OCI-LY3 (cell line): ENCODE data around the gene DCAF4.

Experiments used
- H2AFZ ChIP-seq: fragments of 200-600, 300-600 bp; shearing (Covaris generic); 2 replicates; pipeline ENCODE4 v1.6.0; 2014; ENCODE audit warnings: antibody characterized with exemption, low read depth, low read length
- H3K27ac ChIP-seq: fragments of 200-600, 300-600 bp; sonication (generic); 2 replicates; pipeline ENCODE4 v1.5.1; 2014; ENCODE audit warnings: mild to moderate bottlenecking, low read length, moderate library complexity, mixed read lengths
- H3K27me3 ChIP-seq: fragments of 200-600, 300-600 bp; sonication (generic); 2 replicates; pipeline ENCODE4 v1.6.1; 2014; ENCODE audit warnings: low read depth, low read length, mixed read lengths
- H3K36me3 ChIP-seq: fragments of 200-600, 300-600 bp; sonication (generic); replicated peaks from 2 replicates; pipeline ENCODE3; 2014; ENCODE audit warnings: low read depth, low read length, mixed read lengths
- H3K4me1 ChIP-seq: fragments of 300-600, 200-600 bp; sonication (generic); 2 replicates; pipeline ENCODE4 v1.6.1; 2014; ENCODE audit warnings: low read length, mixed read lengths
- H3K4me2 ChIP-seq: fragments of 200-600, 300-600 bp; sonication (generic); 2 replicates; pipeline ENCODE4 v1.6.1; 2014; ENCODE audit warnings: low read length, mixed read lengths
- H3K4me3 ChIP-seq: fragments of 300-600, 200-600 bp; sonication (generic); 2 replicates; pipeline ENCODE4 v1.5.1; 2014; ENCODE audit warnings: antibody characterized with exemption, mild to moderate bottlenecking, low read length, moderate library complexity
- H3K79me2 ChIP-seq: fragments of 300-600, 200-600 bp; shearing (Covaris generic); 2 replicates; pipeline ENCODE4 v1.6.1; 2014; ENCODE audit warnings: mild to moderate bottlenecking, low read length, mixed read lengths
- H3K9ac ChIP-seq: fragments of 300-600, 200-600 bp; shearing (Covaris generic); 2 replicates; pipeline ENCODE4 v1.6.0; 2014; ENCODE audit warnings: mild to moderate bottlenecking, low read length, moderate library complexity
- H3K9me3 ChIP-seq: fragments of 200-600, 300-600 bp; shearing (Covaris generic); 2 replicates; pipeline ENCODE4 v1.6.1; 2014; ENCODE audit warnings: low read length, mixed read lengths; ENCODE audit not compliant: insufficient read depth
- H4K20me1 ChIP-seq: fragments of 200-600, 300-600 bp; sonication (generic); 2 replicates; pipeline ENCODE4 v1.6.1; 2016; ENCODE audit warnings: low read length, mixed read lengths; ENCODE audit not compliant: insufficient read depth
- CTCF ChIP-seq: fragments of 200-600, 300-600 bp; sonication (generic); IDR thresholded peaks from 2 replicates; pipeline ENCODE4 v1.5.1; 2014; ENCODE audit warnings: antibody characterized with exemption, low read length, low read depth
- EZH2phosphoT487 ChIP-seq: fragments of 200-600 bp; shearing (Covaris generic); IDR thresholded peaks from 2 replicates; pipeline ENCODE4 v1.6.1; 2018; ENCODE audit warnings: antibody characterized with exemption, mixed run types, low read depth

Gene DCAF4

GRCh38 chr14:72974661-72975060 lies 48.4 kb downstream of the DCAF4 start:
- peaks cover 14% of the 10 kb centered on the region for H3K36me3 ChIP-seq
- no peaks in the 10 kb centered on the region for H3K9me3 ChIP-seq
- no peak overlapping the region for H3K27ac ChIP-seq
- no peak overlapping the region for H3K9ac ChIP-seq
- no peaks in the 10 kb centered on the region for H3K79me2 ChIP-seq
- no peaks in the 10 kb centered on the region for H4K20me1 ChIP-seq
- H3K27me3 ChIP-seq, result no peaks in the 10 kb centered on the region
- H2AFZ ChIP-seq, result no peak overlapping the region
- no peak for TF ChIP-seq CTCF
- TF ChIP-seq EZH2phosphoT487, result no peak
- H3K4me3 ChIP-seq, result no peak overlapping the region
- no peak overlapping the region for H3K4me2 ChIP-seq
- no peaks in the 10 kb centered on the region for H3K4me1 ChIP-seq

- Histone ChIP-seq H3K4me2 (no peak overlapping the region), H2AFZ (no peak overlapping the region), H3K4me3 (no peak overlapping the region), H3K27ac (no peak overlapping the region), H4K20me1 (no peaks in the 10 kb centered on the region), H3K36me3 (peaks cover 14% of the 10 kb centered on the region), H3K9me3 (no peaks in the 10 kb centered on the region), H3K27me3 (no peaks in the 10 kb centered on the region), H3K79me2 (no peaks in the 10 kb centered on the region), H3K9ac (no peak overlapping the region), H3K4me1 (no peaks in the 10 kb centered on the region)
- TF ChIP-seq EZH2phosphoT487 (no peak), CTCF (peak; percentile 17; the same call in 1 of the 2 replicates)
These were observed 49.5 kb downstream of the DCAF4 start for GRCh38 chr14:72975770-72976169.

GRCh38 chr14:72978856-72979255 lies 52.6 kb downstream of the DCAF4 start:
- H3K36me3 ChIP-seq, result peaks cover 16% of the 10 kb centered on the region
- no peak overlapping the region for H2AFZ ChIP-seq
- no peak overlapping the region for H3K27ac ChIP-seq
- no peaks in the 10 kb centered on the region for H4K20me1 ChIP-seq
- H3K9me3 ChIP-seq, result no peaks in the 10 kb centered on the region
- no peak overlapping the region for H3K9ac ChIP-seq
- H3K27me3 ChIP-seq, result no peaks in the 10 kb centered on the region
- no peak overlapping the region for H3K4me2 ChIP-seq
- H3K4me3 ChIP-seq, result no peak overlapping the region
- no peaks in the 10 kb centered on the region for H3K4me1 ChIP-seq
- H3K79me2 ChIP-seq, result no peaks in the 10 kb centered on the region
- TF ChIP-seq CTCF, result no peak
- no peak for TF ChIP-seq EZH2phosphoT487

- no peaks in the 10 kb centered on the region for H3K4me1 ChIP-seq
- H2AFZ ChIP-seq, result no peak overlapping the region
- H3K79me2 ChIP-seq, result no peaks in the 10 kb centered on the region
- TF ChIP-seq EZH2phosphoT487 (no peak), CTCF (no peak)
- H3K4me3 ChIP-seq, result no peak overlapping the region
- no peak overlapping the region for H3K4me2 ChIP-seq
- H3K27ac ChIP-seq, result no peak overlapping the region
- no peak overlapping the region for H3K9ac ChIP-seq
- no peaks in the 10 kb centered on the region for H3K9me3 ChIP-seq
- H4K20me1 ChIP-seq, result no peaks in the 10 kb centered on the region
- H3K27me3 ChIP-seq, result no peaks in the 10 kb centered on the region
- H3K36me3 ChIP-seq, result peaks cover 8% of the 10 kb centered on the region
These were observed 54.6 kb downstream of the DCAF4 start for GRCh38 chr14:72980863-72981262.
